D721Med (cell line): ENCODE data around the gene SPRY4.

Experiments
- DNase-seq: peaks from one replicate; pipeline ENCODE4 v3.0.0; 2011; ENCODE audit warnings: low spot score; ENCODE audit not compliant: insufficient read length
- FAIRE-seq: peaks from 2 replicates; lab custom pipeline; 2011; peaks lifted over from hg19 to GRCh38; lab: Jason Lieb, UNC
- TF ChIP-seq, protein P1 (sequence below): IDR thresholded peaks from 2 replicates; pipeline ENCODE4 v1.5.1; 2012; ENCODE audit warnings: mild to moderate bottlenecking, control low read depth; ENCODE audit not compliant: insufficient read depth; ENCODE audit errors: missing control alignments

Gene SPRY4

GRCh38 chr5:142319105-142319504 is 5.7 kb downstream of the SPRY4 start:
- FAIRE-seq (no peak), DNase-seq (no peak)
- TF ChIP-seq, protein P1, sequence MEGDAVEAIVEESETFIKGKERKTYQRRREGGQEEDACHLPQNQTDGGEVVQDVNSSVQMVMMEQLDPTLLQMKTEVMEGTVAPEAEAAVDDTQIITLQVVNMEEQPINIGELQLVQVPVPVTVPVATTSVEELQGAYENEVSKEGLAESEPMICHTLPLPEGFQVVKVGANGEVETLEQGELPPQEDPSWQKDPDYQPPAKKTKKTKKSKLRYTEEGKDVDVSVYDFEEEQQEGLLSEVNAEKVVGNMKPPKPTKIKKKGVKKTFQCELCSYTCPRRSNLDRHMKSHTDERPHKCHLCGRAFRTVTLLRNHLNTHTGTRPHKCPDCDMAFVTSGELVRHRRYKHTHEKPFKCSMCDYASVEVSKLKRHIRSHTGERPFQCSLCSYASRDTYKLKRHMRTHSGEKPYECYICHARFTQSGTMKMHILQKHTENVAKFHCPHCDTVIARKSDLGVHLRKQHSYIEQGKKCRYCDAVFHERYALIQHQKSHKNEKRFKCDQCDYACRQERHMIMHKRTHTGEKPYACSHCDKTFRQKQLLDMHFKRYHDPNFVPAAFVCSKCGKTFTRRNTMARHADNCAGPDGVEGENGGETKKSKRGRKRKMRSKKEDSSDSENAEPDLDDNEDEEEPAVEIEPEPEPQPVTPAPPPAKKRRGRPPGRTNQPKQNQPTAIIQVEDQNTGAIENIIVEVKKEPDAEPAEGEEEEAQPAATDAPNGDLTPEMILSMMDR = no peak

DNA sequence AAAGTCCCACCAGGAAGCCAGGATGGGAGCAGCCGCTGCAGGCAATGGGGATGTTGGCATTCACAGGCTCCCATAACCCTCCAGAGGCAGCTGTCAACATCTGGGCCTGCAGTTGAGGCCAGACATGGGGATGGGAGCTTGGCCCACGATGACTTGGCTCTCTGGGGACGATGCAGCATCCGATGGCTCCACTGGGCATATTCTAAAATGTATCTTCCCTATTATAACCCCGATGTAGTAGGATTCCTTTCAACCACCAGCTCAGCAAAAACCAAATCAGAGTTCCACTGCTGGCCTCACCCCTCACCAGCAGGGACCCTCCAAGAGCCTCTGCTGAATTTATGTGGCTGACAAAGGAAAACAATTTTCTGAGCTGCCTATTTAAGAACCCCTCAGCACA is 7.1 kb downstream of the SPRY4 start:
- no peak for FAIRE-seq
- no peak for DNase-seq
- TF ChIP-seq, protein P1 = peak; percentile 3

- DNase-seq = no peak
- TF ChIP-seq, protein P1 = no peak
- FAIRE-seq = no peak
Measured at GRCh38 chr5:142317173-142317572, 7.6 kb downstream of the SPRY4 start.

DNA sequence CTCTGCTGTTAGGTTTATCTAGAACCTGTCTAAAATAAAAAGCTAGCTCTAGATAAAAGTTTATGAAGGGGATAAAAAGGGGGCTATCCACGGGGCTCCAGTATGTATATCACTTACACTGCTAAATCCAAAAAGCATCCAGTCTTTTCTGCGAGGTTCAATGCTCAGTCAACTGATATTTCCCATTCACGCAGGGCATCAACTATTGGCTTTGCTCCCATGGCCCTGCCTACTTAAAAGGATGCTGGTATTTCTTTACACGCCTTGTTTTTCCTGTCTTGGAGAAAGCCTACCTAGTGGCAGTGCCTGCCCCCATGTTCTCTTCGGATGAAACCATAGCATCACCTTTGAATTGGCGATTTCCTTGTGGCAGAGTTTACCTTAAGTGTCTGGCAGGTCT is 8.1 kb downstream of the SPRY4 start:
- no peak for DNase-seq
- TF ChIP-seq, protein P1 = no peak
- no peak for FAIRE-seq

DNA sequence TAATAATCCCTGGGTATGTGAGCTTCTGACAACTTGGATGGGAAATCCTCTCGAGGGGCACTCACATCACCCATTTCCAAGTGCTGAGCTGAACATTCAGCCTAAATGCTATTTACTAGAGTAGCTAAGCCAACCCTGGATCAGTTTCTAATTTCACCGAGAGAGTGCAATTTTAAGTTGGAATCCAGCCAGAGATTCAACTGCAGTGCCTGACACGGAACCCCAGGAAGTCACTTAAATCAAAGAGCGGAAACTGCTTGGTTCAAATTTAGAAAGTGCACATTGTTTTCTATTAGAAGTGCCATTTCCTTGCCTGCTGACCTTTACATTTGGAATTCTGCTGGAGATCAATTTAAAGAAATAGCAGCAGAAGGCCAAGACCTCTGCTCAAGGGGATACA is 8.8 kb downstream of the SPRY4 start:
- TF ChIP-seq, protein P1 = no peak
- no peak for FAIRE-seq
- DNase-seq = no peak

DNA sequence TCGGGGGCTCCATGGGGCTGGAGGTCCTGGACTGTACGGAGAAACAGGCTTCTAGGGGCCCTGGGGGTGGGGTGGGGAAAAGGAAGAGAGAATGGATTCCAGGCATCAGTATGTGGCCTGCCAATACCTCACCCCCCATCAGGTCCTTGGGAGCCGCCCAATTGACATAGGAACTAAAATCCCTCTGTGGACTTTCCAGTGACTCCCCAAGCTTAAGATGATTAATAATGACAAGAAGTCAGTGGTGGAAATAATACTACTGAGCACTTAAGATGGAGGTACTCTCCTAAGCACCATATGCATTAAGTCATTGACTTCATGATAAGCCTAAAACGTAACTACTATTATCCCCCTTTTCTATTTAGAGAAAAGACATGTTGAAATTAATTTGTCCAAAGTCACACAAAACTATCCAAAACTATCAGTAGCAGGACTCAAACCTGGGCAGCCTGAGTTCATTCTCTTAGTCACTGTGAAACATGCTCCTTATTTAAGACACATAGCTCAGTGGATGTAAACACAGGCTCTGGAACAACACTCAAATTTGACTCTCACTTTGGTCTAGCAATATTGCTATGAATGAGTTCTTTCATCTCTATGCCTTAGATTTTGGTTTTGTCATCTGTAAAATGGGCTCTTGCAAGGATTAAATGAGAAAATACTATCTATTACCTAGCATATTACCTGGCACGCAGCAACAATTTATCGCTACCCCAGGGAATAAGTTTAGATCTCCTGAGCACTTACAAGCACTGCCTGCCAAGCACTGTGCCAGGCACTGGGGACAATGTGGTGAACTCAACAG is 9.5 kb downstream of the SPRY4 start:
- DNase-seq (no peak), FAIRE-seq (no peak)
- TF ChIP-seq, protein P1 = no peak

DNA sequence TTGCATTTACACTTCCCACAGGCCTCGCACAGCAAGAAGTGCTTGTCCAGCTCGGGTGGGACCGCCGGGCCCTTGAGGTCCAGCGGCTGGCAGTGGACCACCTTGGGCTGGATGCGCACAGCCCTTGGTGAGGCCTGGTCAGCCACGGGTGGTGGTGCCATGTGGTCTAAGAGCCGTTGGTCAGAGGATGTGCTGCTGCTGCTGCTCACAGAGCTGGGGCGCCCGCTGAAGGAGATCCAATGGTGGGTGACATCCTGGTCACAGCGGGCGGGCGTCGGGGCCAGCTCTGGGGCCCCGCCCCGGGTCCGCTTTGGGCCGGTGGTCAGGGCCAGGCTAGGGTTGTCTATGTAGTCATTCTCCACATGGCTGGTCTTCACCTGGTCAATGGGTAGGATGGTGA is 10.2 kb downstream of the SPRY4 start:
- TF ChIP-seq, protein P1 = no peak
- no peak for FAIRE-seq
- no peak for DNase-seq
